Measurements from ENCODE around the gene UBTD1.
"Not testable (repeated sequence)": the region's sequence is repeated elsewhere in the genome, so short reads cannot be mapped to it uniquely, and the experiment has no call there.

Gene UBTD1

DNA sequence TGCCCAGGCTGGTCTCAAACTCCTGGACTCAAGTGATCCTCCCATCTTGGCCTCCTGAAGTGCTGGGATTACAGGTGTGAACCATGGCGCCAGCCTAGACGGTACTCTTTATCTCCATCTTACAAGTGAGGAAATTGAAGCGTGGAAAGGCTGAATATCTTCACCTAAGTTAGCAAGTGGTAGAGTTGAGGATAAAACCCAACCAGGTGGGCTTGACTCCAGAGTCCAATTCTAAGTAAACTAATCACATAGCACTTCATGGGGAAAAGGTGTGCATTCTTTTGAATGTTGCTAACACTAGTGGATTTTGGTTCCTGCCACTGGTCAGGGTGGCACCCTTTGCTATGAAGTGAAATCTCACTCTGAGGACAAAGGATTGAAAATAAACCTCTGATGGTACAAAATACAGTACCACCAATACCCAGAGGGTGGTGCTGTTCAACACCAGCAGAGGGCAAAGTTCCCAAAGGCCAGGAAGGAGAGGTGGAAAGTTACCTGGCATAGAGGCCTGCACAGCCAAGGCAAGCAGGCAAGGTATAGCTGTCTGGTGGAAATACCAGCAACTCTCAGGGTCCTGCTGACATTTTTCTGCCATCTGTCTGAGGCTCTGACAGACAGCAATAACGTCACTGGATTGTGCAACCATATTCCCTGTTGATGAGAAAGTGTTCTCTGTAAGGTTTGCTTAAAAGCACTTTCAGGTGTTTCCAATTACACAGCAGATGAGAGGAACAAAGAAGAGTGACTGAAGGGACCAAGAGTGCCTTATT, 35.2 kb upstream of the UBTD1 start:
- Histone ChIP-seq H3K36me3 (ENCODE audit: control insufficient read depth, insufficient read depth, low read length) (peaks cover 49% of the 10 kb centered on the region), H3K27me3 (replicated peaks; ENCODE audit: control insufficient read depth, insufficient read depth, low read length) (no peaks in the 10 kb centered on the region), H3K4me3 (replicated peaks; ENCODE audit: low read depth, low read length) (no peak overlapping the region)
- TF ChIP-seq, protein P1, sequence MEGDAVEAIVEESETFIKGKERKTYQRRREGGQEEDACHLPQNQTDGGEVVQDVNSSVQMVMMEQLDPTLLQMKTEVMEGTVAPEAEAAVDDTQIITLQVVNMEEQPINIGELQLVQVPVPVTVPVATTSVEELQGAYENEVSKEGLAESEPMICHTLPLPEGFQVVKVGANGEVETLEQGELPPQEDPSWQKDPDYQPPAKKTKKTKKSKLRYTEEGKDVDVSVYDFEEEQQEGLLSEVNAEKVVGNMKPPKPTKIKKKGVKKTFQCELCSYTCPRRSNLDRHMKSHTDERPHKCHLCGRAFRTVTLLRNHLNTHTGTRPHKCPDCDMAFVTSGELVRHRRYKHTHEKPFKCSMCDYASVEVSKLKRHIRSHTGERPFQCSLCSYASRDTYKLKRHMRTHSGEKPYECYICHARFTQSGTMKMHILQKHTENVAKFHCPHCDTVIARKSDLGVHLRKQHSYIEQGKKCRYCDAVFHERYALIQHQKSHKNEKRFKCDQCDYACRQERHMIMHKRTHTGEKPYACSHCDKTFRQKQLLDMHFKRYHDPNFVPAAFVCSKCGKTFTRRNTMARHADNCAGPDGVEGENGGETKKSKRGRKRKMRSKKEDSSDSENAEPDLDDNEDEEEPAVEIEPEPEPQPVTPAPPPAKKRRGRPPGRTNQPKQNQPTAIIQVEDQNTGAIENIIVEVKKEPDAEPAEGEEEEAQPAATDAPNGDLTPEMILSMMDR (IDR thresholded peaks at IDR 0.05; ENCODE audit: insufficient read depth, low read length, poor library complexity, severe bottlenecking), result peak; percentile 75
- DNase-seq (ENCODE audit: extremely low read depth, insufficient read length), result no peak

DNA sequence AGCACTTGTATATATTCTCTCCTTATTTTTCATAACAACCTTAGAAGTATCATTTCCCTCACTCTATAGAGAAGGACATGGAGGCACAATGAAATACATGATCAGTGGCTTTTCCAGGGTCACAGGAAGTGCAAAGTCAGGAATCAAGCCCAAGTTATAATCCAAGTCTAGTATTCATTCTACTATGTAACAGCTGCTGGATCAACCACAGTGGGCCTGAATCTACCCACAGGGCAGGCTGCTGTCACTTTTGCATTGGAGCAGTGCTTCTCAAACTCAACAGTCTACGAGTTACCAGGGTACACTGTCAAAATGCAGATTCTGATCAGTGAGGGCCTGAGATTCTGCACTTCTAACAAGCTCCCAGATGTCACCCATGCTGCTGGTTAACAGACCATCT, 34.5 kb upstream of the UBTD1 start:
- peaks cover 48% of the 10 kb centered on the region for H3K36me3 ChIP-seq (ENCODE audit: control insufficient read depth, insufficient read depth, low read length)
- TF ChIP-seq, protein P1 (IDR thresholded peaks at IDR 0.05; ENCODE audit: insufficient read depth, low read length, poor library complexity, severe bottlenecking), result no peak

DNA sequence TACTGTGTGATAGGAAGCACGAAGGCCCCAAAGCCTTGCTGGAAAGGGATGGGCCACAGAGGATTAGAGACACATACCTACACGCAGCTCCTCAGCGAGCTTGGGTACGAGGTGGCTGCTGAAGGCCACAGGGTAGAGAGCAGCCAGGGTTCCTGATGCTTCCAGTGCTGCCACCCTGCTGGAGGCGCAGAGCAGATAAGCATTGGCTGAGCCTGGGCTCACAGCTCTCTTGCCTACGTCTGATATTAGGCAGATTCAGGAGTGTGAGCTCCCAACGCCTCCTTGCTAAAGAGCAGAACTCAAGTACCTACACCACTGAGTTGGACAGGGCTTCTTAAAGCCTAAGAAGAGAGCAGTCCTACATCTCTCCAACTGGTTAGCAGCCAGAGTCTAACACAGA, 32.7 kb upstream of the UBTD1 start:
- H3K27me3 ChIP-seq (replicated peaks; ENCODE audit: control insufficient read depth, insufficient read depth, low read length), result no peaks in the 10 kb centered on the region
- TF ChIP-seq, protein P1 (IDR thresholded peaks at IDR 0.05; ENCODE audit: insufficient read depth, low read length, poor library complexity, severe bottlenecking), result no peak
- H3K4me3 ChIP-seq (replicated peaks; ENCODE audit: low read depth, low read length), result no peak overlapping the region
- no peak for DNase-seq (ENCODE audit: extremely low read depth, insufficient read length)
- peaks cover 42% of the 10 kb centered on the region for H3K36me3 ChIP-seq (ENCODE audit: control insufficient read depth, insufficient read depth, low read length)

More for the DNA sequence above, 34.5 kb upstream of the UBTD1 start:
- H3K27me3 ChIP-seq (replicated peaks; ENCODE audit: control insufficient read depth, insufficient read depth, low read length), result no peaks in the 10 kb centered on the region
- no peak overlapping the region for H3K4me3 ChIP-seq (replicated peaks; ENCODE audit: low read depth, low read length)
- no peak for DNase-seq (ENCODE audit: extremely low read depth, insufficient read length)

DNA sequence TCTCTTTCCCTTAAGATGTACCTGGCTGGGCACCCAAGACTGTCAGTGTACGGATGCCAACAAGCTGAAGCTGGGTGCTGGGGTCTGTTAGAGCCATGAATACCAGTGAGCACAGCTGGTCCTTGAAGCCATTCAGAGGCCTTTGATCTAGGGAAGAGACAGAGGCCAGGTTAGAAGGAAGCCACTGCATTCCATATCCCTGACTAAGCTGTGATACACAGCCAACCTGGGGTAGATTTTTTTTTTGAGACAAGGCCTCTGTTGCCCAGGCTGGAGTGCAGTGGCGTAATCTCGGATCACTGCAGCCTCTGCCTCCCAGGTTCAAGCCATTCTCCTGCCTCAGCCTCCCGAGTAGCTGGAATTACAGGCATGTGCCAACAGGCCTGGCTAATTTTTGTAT, 32.0 kb upstream of the UBTD1 start:
- no peak for DNase-seq (ENCODE audit: extremely low read depth, insufficient read length)
- Histone ChIP-seq H3K4me3 (replicated peaks; ENCODE audit: low read depth, low read length) (no peak overlapping the region), H3K27me3 (replicated peaks; ENCODE audit: control insufficient read depth, insufficient read depth, low read length) (no peaks in the 10 kb centered on the region), H3K36me3 (ENCODE audit: control insufficient read depth, insufficient read depth, low read length) (peaks cover 35% of the 10 kb centered on the region)
- TF ChIP-seq, protein P1 (IDR thresholded peaks at IDR 0.05; ENCODE audit: insufficient read depth, low read length, poor library complexity, severe bottlenecking), result no peak

DNA sequence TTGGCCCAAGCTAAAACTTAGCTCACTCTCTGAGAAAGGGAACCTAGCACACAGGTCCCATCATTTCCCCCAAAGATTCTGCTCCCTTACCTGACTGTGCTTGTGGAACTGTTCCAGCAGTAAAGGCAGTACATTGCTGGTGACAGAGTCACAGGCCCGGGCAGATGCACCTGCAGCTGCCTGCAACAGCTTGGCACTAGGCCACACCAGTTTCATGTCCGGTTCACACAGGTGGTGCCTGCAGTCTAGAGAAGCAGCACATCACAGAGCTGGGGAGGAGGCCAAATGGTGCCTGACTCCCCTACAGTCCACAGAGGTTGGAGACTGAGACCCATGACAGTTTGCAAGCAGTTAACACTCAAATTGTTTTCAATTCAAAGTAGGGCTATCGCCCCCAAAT, 30.6 kb upstream of the UBTD1 start:
- DNase-seq (ENCODE audit: extremely low read depth, insufficient read length), result no peak
- Histone ChIP-seq H3K36me3 (ENCODE audit: control insufficient read depth, insufficient read depth, low read length) (peaks cover 26% of the 10 kb centered on the region), H3K4me3 (replicated peaks; ENCODE audit: low read depth, low read length) (no peak overlapping the region), H3K27me3 (replicated peaks; ENCODE audit: control insufficient read depth, insufficient read depth, low read length) (no peaks in the 10 kb centered on the region)
- TF ChIP-seq, protein P1 (IDR thresholded peaks at IDR 0.05; ENCODE audit: insufficient read depth, low read length, poor library complexity, severe bottlenecking), result no peak

DNA sequence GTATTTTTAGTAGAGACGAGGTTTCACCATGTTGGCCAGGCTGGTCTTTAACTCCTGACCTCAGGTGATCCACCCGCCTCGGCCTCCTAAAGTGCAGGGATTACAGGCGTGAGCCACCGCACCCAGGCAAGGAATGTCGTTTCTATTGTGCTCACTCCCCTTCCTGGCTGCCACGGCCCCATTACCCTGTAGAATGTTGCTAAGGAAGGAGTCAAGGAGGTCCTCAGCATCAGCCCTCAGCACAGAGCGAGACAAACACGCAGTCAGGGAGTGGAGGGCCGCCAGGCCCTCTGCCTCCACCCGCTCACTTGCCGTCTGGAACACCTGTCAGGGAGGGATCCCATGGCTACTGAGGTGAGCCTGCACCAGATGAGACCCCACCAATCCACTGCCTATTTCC, 29.9 kb upstream of the UBTD1 start:
- not testable (repeated sequence) for H3K4me3 ChIP-seq (replicated peaks; ENCODE audit: low read depth, low read length); H3K27me3 ChIP-seq (replicated peaks; ENCODE audit: control insufficient read depth, insufficient read depth, low read length); DNase-seq (ENCODE audit: extremely low read depth, insufficient read length)
- H3K36me3 ChIP-seq (ENCODE audit: control insufficient read depth, insufficient read depth, low read length), result peaks cover 21% of the 10 kb centered on the region
